HepG2 (cell line): ENCODE results near the gene MYL3. TPM values are rescaled to one million over a fixed set of nuclear protein-coding genes. Genes with fewer than 3 reads are reported as not detected.

ENCODE experiments used
- ATAC-seq: fragments of 200-7000 bp; cut with Tn5 transposase; 3 replicates; pipeline ENCODE4 v1.9.1; 2020; ENCODE audit warnings: mild to moderate bottlenecking, moderate library complexity
- BruUV-seq: library from RNA; stranded (reverse); fragments of 400-500 nt; replicated peaks from 2 replicates; lab custom pipeline; 2021; lab: Mats Ljungman, UMichigan
- CTCF ChIA-PET: fragments of 300-600 bp; formaldehyde crosslinking; extraction: SDS; loops from one replicate; lab custom pipeline; 2021; ENCODE audit warnings: low total read pairs, inconsistent platforms, low intra/inter-chr PET ratio; lab: Yijun Ruan, JAX
- POLR2A ChIA-PET: fragments of 350-600 bp; sonication (Branson Sonifier 250); formaldehyde crosslinking; loops from one replicate; lab custom pipeline; 2020; ENCODE audit warnings: antibody characterized with exemption, inconsistent platforms; lab: Yijun Ruan, JAX
- DNase-seq: peaks from one replicate; pipeline ENCODE4 v3.0.0-alpha.2; 2015; ENCODE audit warnings: low spot score
- FAIRE-seq: peaks from 3 replicates; lab custom pipeline; 2011; peaks lifted over from hg19 to GRCh38; lab: Jason Lieb, UNC
- H2AFZ ChIP-seq: one replicate; pipeline ENCODE4 v1.6.1; 2011; ENCODE audit warnings: low read length, inconsistent platforms
- H3K27ac ChIP-seq: fragments of 300-600 bp; 3 replicates; pipeline ENCODE4 v1.8.0; 2011; ENCODE audit warnings: mixed run types, mild to moderate bottlenecking, mixed read lengths, low read length, inconsistent platforms; ENCODE audit not compliant: insufficient read depth; ENCODE audit errors: extremely low read length
- H3K27me3 ChIP-seq, 2 experiments: fragments of 200-600 bp in 1 of 2; 2 replicates in 1 of 2; 3 replicates in 1 of 2; pipeline versions ENCODE4 v1.6.0 to v1.8.0; 2011; ENCODE audit warnings: low read length in 2 of 2, mild to moderate bottlenecking in 2 of 2, moderate library complexity in 2 of 2, inconsistent platforms in 1 of 2; ENCODE audit not compliant: insufficient read depth in 2 of 2, control insufficient read depth in 1 of 2
- H3K36me3 ChIP-seq, 2 experiments: fragments of 200-600 bp in 1 of 2; replicated peaks in 1 of 2; 2 replicates in 1 of 2; 3 replicates in 1 of 2; pipeline versions ENCODE4 v1.5.1 to v1.8.0; 2011; ENCODE audit warnings: low read length in 2 of 2, inconsistent platforms in 1 of 2; ENCODE audit not compliant: insufficient read depth in 2 of 2, control insufficient read depth in 1 of 2
- H3K4me1 ChIP-seq: 2 replicates; pipeline ENCODE4 v1.5.1; 2012; ENCODE audit warnings: low read length, inconsistent platforms; ENCODE audit not compliant: insufficient read depth
- H3K4me2 ChIP-seq: 2 replicates; pipeline ENCODE4 v1.6.0; 2011; ENCODE audit warnings: low read depth, low read length, inconsistent platforms
- H3K4me3 ChIP-seq, 3 experiments: fragments of 200-600 bp in 1 of 3; sonication (generic), shearing (Covaris generic) in 1 of 3; replicated peaks in 1 of 3; 2 replicates each; pipeline ENCODE4 v1.5.1; 2011 to 2016; ENCODE audit warnings: low read length in 3 of 3, inconsistent platforms in 2 of 3, low read depth in 2 of 3, mild to moderate bottlenecking in 2 of 3, control low read depth in 1 of 3, mixed read lengths in 1 of 3; ENCODE audit not compliant: insufficient read depth in 1 of 3
- H3K79me2 ChIP-seq: one replicate; pipeline ENCODE4 v1.6.1; 2011; ENCODE audit warnings: low read length, inconsistent platforms; ENCODE audit not compliant: insufficient read depth
- H3K9ac ChIP-seq: 2 replicates; pipeline ENCODE4 v1.6.0; 2011; ENCODE audit warnings: mild to moderate bottlenecking, low read depth, low read length, inconsistent platforms; ENCODE audit not compliant: insufficient read depth
- H3K9me3 ChIP-seq: 2 replicates; pipeline ENCODE4 v1.5.1; 2012; ENCODE audit warnings: mild to moderate bottlenecking, low read length
- H4K20me1 ChIP-seq: 2 replicates; pipeline ENCODE4 v1.6.0; 2011; ENCODE audit warnings: inconsistent platforms, mild to moderate bottlenecking, low read length, moderate library complexity; ENCODE audit not compliant: insufficient read depth
- BORCS8-MEF2B ChIP-seq: sonication (generic); formaldehyde crosslinking; IDR thresholded peaks from 2 replicates; pipeline ENCODE4 v1.8.0; 2022; ENCODE audit warnings: mild to moderate bottlenecking, missing genetic modification reagents
- CREBL2 ChIP-seq: sonication (generic); formaldehyde crosslinking; IDR thresholded peaks from 2 replicates; pipeline ENCODE4 v1.8.1; 2023; ENCODE audit warnings: missing genetic modification reagents, mild to moderate bottlenecking, borderline replicate concordance
- HMG20A ChIP-seq: IDR thresholded peaks from 2 replicates; pipeline ENCODE4 v1.6.1; 2016; ENCODE audit warnings: borderline replicate concordance
- MTA1 ChIP-seq: sonication (generic); formaldehyde crosslinking; IDR thresholded peaks from 2 replicates; pipeline ENCODE4 v1.4.0; 2020; ENCODE audit warnings: missing genetic modification reagents, mild to moderate bottlenecking, borderline replicate concordance
- NFRKB ChIP-seq: fragments of 450-650 bp; IDR thresholded peaks from 2 replicates; pipeline ENCODE4 v1.6.1; 2017
- NR2F2 ChIP-seq: IDR thresholded peaks from 2 replicates; pipeline ENCODE4 v1.6.1; 2012; ENCODE audit warnings: low read depth, inconsistent platforms, borderline replicate concordance
- RFXAP ChIP-seq: sonication (generic); formaldehyde crosslinking; IDR thresholded peaks from 2 replicates; pipeline ENCODE4 v1.4.0; 2020; ENCODE audit warnings: missing genetic modification reagents, borderline replicate concordance
- SMAD1 ChIP-seq: sonication (generic); formaldehyde crosslinking; IDR thresholded peaks from 2 replicates; pipeline ENCODE4 v1.4.0; 2020; ENCODE audit warnings: missing genetic modification reagents, low read depth, mild to moderate bottlenecking, borderline replicate concordance
- ZBTB26 ChIP-seq: IDR thresholded peaks from 2 replicates; pipeline ENCODE4 v1.6.1; 2016; ENCODE audit warnings: missing compliant biosample characterization, missing genetic modification reagents, borderline replicate concordance
- ZFX ChIP-seq: sonication (generic); formaldehyde crosslinking; IDR thresholded peaks from 2 replicates; pipeline ENCODE4 v1.4.0; 2020; ENCODE audit warnings: mild to moderate bottlenecking, low read depth, missing genetic modification reagents, moderate library complexity
- ZNF318 ChIP-seq: sonication (generic); formaldehyde crosslinking; IDR thresholded peaks from 2 replicates; pipeline ENCODE4 v1.4.0; 2020; ENCODE audit warnings: mild to moderate bottlenecking, missing genetic modification reagents
- ZNF703 ChIP-seq: sonication (generic); formaldehyde crosslinking; IDR thresholded peaks from 2 replicates; pipeline ENCODE4 v1.5.1; 2020; ENCODE audit warnings: missing genetic modification reagents, mild to moderate bottlenecking, moderate library complexity, borderline replicate concordance
- ZNF709 ChIP-seq: sonication (generic); formaldehyde crosslinking; IDR thresholded peaks from 2 replicates; pipeline ENCODE4 v1.5.0; 2020; ENCODE audit warnings: mild to moderate bottlenecking, missing genetic modification reagents
- ZNF891 ChIP-seq: sonication (generic); formaldehyde crosslinking; IDR thresholded peaks from 2 replicates; pipeline ENCODE4 v1.5.0; 2020; ENCODE audit warnings: mild to moderate bottlenecking, missing genetic modification reagents
- ZSCAN31 ChIP-seq: sonication (generic); formaldehyde crosslinking; IDR thresholded peaks from 2 replicates; pipeline ENCODE4 v1.5.0; 2020; ENCODE audit warnings: low read depth, mild to moderate bottlenecking, missing genetic modification reagents
- WGBS: methylation state at CpG from one replicate; pipeline ENCODE4 v1.1.6; 2017; ENCODE audit warnings: low lambda C conversion rate; 5-methylcytosine and 5-hydroxymethylcytosine counted together
- in situ Hi-C: cut with HindIII; loops from 2 replicates; pipeline ENCODE4 v1.10.0; 2017; ENCODE audit warnings: low pct_unique_long_range_greater_than_20kb; ENCODE audit not compliant: extremely low pct_ligation_motif_present
- intact Hi-C: fragments of 100-400 bp; cut with micrococcal nuclease; formaldehyde crosslinking; loops from one replicate; pipeline ENCODE4 v1.10.0; 2022; ENCODE audit not compliant: unreplicated experiment
- polyA plus RNA-seq, 8 experiments: library from polyadenylated mRNA; depleted of rRNA in 3 of 8; stranded (reverse) in 7 of 8; unstranded in 1 of 8; fragments of >200 nt; fragmentation: Illumina TruSeq in 4 of 8; extraction: Trizol in 4 of 8; gene quantifications; 2 replicates each; pipeline versions ENCODE4 v1.2.1 to v1.2.3, GENCODE V29; 2011 to 2016; ENCODE audit warnings: low read depth in 4 of 8, missing spikeins in 1 of 8, mixed read lengths in 1 of 8; ENCODE audit not compliant: insufficient read depth in 1 of 8
- total RNA-seq, 5 experiments: library from RNA; depleted of rRNA; stranded (reverse); fragments of >200 nt; fragmentation: Illumina TruSeq; extraction: Trizol; gene quantifications; 2 replicates each; pipeline ENCODE4 v1.2.3, GENCODE V29; 2016; ENCODE audit warnings: low read depth in 1 of 5

MYL3 gene
- total and polyA plus RNA-seq, 2 of the 13 experiments (the other 11 are each of a cell fraction or from before 2014, with no cell fraction given) = not detected

DNA sequence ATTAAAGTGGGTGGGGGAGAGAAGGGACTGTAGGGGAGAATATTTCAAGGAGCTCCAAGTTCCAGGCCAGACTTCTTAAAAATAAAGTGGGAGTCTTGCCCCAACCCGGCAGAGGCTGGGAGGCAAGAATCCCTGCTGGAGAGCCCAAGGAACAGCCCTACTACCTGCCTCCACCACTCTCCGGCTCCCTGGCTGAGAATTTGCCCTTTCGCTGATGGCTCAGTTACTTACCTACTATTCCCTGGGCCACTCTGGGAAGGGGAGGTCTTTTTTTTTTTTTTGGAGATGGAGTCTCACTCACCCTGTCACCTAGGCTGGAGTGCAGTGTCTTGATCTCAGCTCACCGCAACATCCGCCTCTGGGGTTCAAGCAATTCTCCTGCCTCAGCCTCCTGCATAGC lies 15.5 kb downstream of the MYL3 start:
- no peaks in the 10 kb centered on the region for H3K79me2 ChIP-seq
- H3K4me3 ChIP-seq = no peak overlapping the region
- in situ Hi-C loops = no loop called here
- H3K4me1 ChIP-seq = peaks cover 17% of the 10 kb centered on the region
- no peak overlapping the region for H3K9ac ChIP-seq
- no peak overlapping the region for H3K27ac ChIP-seq
- ChIA-PET CTCF (no interaction called here), POLR2A (no interaction called here)
- 90% methylated on average over 5 of the region's 5 CpGs for WGBS
- no TSS peak for BruUV-seq
- H3K27me3 ChIP-seq = peaks cover 0 to 8% of the 10 kb centered on the region in 2 experiments; a peak in 2 of 5 replicates
- H3K4me2 ChIP-seq = no peak overlapping the region
- TF ChIP-seq RFXAP (no peak), ZNF891 (CRISPR knock-in tag) (no peak), NR2F2 (no peak), ZBTB26 (CRISPR knock-in tag) (no peak), ZSCAN31 (no peak), ZNF703 (CRISPR knock-in tag) (no peak), ZNF318 (CRISPR knock-in tag) (no peak), ZNF709 (no peak), ZFX (no peak), MTA1 (CRISPR knock-in tag) (no peak), CREBL2 (CRISPR knock-in tag) (no peak), NFRKB (no peak), BORCS8-MEF2B (no peak), HMG20A (CRISPR knock-in tag) (no peak), SMAD1 (CRISPR knock-in tag) (no peak)
- TF ChIP-seq, all 625 proteins: peak for 0
- Histone ChIP-seq H3K36me3 (no peaks in the 10 kb centered on the region), H4K20me1 (no peaks in the 10 kb centered on the region), H2AFZ (no peak overlapping the region), H3K9me3 (no peaks in the 10 kb centered on the region)
- DNase-seq = no peak
- intact Hi-C loops = no loop called here
- no peak for ATAC-seq
- FAIRE-seq = no peak
